Coronary artery (tissue), 2 donors: ENCODE results near the gene SPRED2.

Source experiments
- DNase-seq: peaks from one replicate; pipeline ENCODE4 v3.0.0-alpha.2; 2017; ENCODE audit warnings: low spot score
- H3K27ac ChIP-seq, 2 donors: fragments of 200-600 bp; sonication (generic); one replicate each; pipeline ENCODE4 v1.5.1; 2016 to 2019
- H3K4me3 ChIP-seq: fragments of 200-600 bp; sonication (generic); 2 replicates; pipeline ENCODE4 v1.5.1; 2016; ENCODE audit warnings: mild to moderate bottlenecking, moderate library complexity
- TF ChIP-seq, protein P1 (sequence below): fragments of 200-600 bp; sonication (generic); IDR thresholded peaks from one replicate; pipeline ENCODE4 v1.5.1; 2019; ENCODE audit warnings: antibody characterized with exemption

SPRED2 gene

DNA sequence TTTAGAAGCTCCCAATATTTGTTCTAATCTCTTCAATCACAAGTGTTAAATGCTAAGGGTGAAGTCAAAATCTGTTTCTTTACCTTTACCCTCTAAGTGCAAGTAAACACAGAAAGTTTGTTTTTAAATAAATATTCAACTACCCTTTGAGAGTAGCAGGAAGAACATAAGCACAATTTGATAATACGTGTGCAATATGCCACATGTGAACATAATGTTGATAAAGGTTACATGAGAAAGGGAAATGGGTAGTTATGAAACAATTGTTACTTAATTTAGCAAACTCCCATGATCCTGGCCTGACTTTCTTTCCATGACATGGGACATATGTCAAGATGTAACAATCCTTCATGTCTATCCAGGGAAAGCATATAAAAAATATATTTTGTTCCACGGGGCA lies 7.1 kb downstream of the SPRED2 start:
- DNase-seq, result no peak
- TF ChIP-seq, protein P1, sequence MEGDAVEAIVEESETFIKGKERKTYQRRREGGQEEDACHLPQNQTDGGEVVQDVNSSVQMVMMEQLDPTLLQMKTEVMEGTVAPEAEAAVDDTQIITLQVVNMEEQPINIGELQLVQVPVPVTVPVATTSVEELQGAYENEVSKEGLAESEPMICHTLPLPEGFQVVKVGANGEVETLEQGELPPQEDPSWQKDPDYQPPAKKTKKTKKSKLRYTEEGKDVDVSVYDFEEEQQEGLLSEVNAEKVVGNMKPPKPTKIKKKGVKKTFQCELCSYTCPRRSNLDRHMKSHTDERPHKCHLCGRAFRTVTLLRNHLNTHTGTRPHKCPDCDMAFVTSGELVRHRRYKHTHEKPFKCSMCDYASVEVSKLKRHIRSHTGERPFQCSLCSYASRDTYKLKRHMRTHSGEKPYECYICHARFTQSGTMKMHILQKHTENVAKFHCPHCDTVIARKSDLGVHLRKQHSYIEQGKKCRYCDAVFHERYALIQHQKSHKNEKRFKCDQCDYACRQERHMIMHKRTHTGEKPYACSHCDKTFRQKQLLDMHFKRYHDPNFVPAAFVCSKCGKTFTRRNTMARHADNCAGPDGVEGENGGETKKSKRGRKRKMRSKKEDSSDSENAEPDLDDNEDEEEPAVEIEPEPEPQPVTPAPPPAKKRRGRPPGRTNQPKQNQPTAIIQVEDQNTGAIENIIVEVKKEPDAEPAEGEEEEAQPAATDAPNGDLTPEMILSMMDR, result no peak

DNA sequence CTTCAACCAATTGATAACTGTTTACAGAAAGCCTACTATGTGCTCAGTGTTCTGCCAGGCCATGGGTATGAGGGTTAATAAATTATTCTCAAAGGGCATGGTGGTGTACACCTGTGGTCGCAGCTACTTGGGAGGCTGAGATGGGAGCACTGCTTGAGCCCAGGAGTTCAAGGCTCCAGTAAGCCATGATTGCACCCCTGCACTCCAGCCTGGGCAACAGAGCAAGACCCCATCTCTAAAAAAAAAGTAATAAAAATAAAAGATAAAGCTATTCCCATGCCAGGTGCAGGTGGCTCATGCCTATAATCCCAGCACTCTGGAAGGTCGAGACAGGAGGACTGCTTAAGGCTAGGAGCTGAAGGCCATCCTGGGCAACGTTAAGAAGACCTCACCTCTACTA lies 8.0 kb downstream of the SPRED2 start:
- TF ChIP-seq, protein P1, result no peak
- Histone ChIP-seq H3K4me3 (no peak overlapping the region), H3K27ac (no peak overlapping the region)
- DNase-seq, result no peak

More for the DNA sequence above, 7.1 kb downstream of the SPRED2 start:
- H3K4me3 ChIP-seq, result no peak overlapping the region
- no peak overlapping the region for H3K27ac ChIP-seq

DNA sequence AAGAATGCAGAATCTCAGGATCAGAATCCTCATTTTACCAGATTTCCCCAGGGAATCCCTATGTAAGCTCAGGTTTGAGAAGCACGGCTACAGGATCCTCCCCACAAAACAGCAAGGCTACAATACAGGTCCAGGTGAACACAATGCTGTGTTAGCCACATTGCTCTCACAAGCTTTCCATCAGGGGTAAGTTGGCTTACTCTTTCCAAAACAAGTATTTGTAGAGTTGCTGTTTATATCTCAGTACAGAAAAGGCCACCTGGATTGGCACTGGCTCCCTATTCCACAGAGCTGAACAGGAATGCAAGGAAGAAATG lies 11.0 kb downstream of the SPRED2 start:
- no peak for DNase-seq
- no peak overlapping the region for H3K27ac ChIP-seq
- TF ChIP-seq, protein P1, result no peak
- no peak overlapping the region for H3K4me3 ChIP-seq

DNA sequence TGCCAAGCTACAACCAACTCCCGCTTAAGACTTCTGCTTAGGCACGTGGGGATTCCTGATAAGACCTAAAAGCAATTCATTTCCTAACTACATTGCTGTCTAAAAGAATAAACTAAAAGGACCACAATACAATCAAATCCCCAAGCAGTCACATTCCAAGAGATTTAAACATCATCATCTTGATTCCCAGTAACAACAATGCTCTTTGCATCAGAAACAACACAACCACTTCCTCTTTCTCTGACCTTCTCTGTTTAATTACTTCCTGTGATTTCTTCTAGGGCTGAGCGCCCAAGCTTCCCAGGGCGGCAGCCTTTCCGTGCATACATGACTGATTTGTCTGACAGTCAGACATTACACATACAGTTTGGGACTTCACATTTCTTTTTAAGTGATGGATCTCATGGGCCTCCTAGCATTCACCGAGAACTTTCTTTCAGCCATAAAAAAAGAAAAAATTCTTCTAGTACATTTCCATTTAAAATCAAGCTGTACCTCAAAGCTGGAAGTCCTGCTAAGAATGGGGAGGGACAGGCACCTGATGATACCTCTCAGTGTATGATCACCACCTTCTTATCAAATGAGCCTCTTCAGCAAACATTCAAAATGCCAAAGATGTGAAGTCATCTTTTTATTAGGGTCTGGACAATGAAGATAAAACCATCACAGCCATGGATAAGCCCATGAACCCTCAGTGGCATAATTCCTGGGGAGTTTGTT lies 11.5 kb downstream of the SPRED2 start:
- no peak overlapping the region for H3K27ac ChIP-seq
- TF ChIP-seq, protein P1, result no peak
- H3K4me3 ChIP-seq, result no peak overlapping the region
- DNase-seq, result no peak

DNA sequence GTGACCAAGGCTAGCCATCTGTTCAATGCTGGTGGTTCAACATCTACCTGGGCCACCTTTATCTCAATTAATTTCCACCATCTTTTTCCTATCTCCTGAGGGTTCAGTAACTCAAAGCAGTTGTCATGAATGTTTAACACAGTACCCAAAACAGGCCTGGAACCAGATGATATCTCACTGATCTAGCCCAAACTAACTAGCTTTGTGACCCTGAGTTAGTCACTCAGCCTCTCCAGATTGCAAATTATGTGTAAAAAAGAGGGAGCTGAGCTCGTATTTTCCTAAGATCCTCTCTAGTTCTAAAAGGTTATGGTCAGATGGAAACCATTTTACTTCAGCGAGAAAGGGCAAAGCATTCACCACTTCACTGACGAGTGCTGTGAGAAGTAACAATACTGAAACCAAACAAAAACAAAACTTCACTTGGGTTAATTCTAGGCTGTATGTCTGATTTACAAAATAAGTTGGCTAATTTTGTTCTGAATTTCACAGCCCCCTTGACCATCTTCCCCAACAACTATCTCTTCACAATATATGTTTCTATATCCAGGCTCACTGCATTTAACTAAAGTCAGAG lies 14.8 kb downstream of the SPRED2 start:
- no peak overlapping the region for H3K27ac ChIP-seq
- TF ChIP-seq, protein P1, result no peak
- H3K4me3 ChIP-seq, result no peak overlapping the region
- no peak for DNase-seq

DNA sequence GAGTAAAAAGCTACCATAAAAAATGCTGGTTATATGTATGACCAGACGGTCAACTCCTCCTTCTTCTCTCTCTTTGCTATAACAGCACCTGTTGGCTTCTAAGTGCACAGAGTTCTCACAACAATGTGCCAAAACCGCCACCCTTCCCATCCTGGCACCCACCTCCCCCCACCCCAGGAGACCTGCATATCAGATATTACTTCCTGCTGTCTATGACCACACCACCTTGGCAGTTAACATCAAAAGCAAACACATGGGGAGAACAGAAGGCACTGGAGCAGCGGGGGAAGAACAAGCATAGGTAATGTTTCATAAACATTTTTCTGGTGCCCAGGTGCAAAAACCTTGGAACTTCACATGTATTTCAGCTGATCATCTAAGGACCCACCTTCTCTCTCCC lies 15.5 kb downstream of the SPRED2 start:
- no peak for DNase-seq
- TF ChIP-seq, protein P1, result no peak
- no peak overlapping the region for H3K27ac ChIP-seq
- H3K4me3 ChIP-seq, result no peak overlapping the region

DNA sequence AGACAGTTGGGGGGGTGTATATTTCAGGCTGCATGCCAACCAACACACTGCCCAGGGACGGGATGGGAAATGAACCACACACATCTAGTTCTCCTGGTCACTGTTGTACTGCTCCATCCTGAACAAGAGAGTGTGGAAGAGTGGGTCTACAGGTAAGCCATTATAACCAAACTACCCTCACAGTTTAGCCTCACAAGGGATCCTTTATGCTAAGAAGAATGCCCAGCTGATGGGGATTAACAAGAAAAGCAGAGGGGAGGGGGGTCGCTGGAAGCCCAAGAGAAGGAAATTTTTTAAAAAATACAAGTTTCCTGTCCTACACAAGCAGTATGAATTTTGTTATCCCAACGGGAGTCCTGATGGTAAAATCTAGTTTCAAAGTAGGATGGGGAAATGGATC lies 16.1 kb downstream of the SPRED2 start:
- no peak overlapping the region for H3K27ac ChIP-seq
- H3K4me3 ChIP-seq, result no peak overlapping the region
- TF ChIP-seq, protein P1, result no peak
- no peak for DNase-seq
